Measurements from ENCODE around the gene MVD. TPM values are rescaled to one million over a fixed set of nuclear protein-coding genes. Genes with fewer than 3 reads are reported as not detected.

MVD gene
- total RNA-seq, 4 donors from 2014 or later: 52.7 to 134 (median 71.4) TPM

GRCh38 chr16:88680554-88681083, 17.7 kb upstream of the MVD start:
- Histone ChIP-seq H3K36me3 (no peaks in the 10 kb centered on the region), H3K27me3 (peaks cover 5 to 86% (median 8%) of the 10 kb centered on the region in 4 donors), H3K27ac (no peak overlapping the region), H3K9me3 (no peaks in the 10 kb centered on the region), H3K4me1 (peaks cover 7 to 31% (median 13%) of the 10 kb centered on the region in 3 donors), H3K4me3 (no peak overlapping the region)
- intact Hi-C loops (cut with DNase I): no loop called here
- DNase-seq: no peak
- no peak for TF ChIP-seq CTCF (IDR thresholded peaks at IDR 0.05)
- no peak for TF ChIP-seq POLR2A (IDR thresholded peaks at IDR 0.05)
- 65 to 78% methylated on average over 3 to 5 of the region's 5 CpGs for WGBS, 2 donors

GRCh38 chr16:88678224-88678979, 15.5 kb upstream of the MVD start:
- peaks cover 0 to 64% (median 0%) of the 10 kb centered on the region in 4 donors for H3K27me3 ChIP-seq
- no peak for TF ChIP-seq POLR2A (IDR thresholded peaks at IDR 0.05)
- no peak for TF ChIP-seq CTCF (IDR thresholded peaks at IDR 0.05)
- H3K27ac ChIP-seq: no peak overlapping the region
- peaks cover 0 to 5% (median 0%) of the 10 kb centered on the region in 3 donors for H3K36me3 ChIP-seq
- 65 to 75% methylated on average over 2 of the region's 32 CpGs for WGBS, 2 donors
- intact Hi-C loops (cut with DNase I): no loop called here
- peaks cover 0 to 18% (median 3%) of the 10 kb centered on the region in 3 donors for H3K4me1 ChIP-seq
- DNase-seq: no peak
- no peaks in the 10 kb centered on the region for H3K9me3 ChIP-seq
- no peak overlapping the region for H3K4me3 ChIP-seq

- 68 to 69% methylated on average over 2 to 3 of the region's 13 CpGs for WGBS, 2 donors
- Histone ChIP-seq H3K4me1 (peaks cover 0 to 18% (median 3%) of the 10 kb centered on the region in 3 donors), H3K36me3 (peaks cover 0 to 5% (median 0%) of the 10 kb centered on the region in 3 donors), H3K27me3 (peaks cover 0 to 57% (median 0%) of the 10 kb centered on the region in 4 donors), H3K9me3 (no peaks in the 10 kb centered on the region), H3K27ac (no peak overlapping the region), H3K4me3 (no peak overlapping the region)
- intact Hi-C loops (cut with DNase I): no loop called here
- no peak for TF ChIP-seq POLR2A (IDR thresholded peaks at IDR 0.05)
- no peak for TF ChIP-seq CTCF (IDR thresholded peaks at IDR 0.05)
- DNase-seq: no peak
Observed at GRCh38 chr16:88677721-88678120, 14.8 kb upstream of the MVD start.

- H3K27me3 ChIP-seq: peaks cover 0 to 48% (median 0%) of the 10 kb centered on the region in 4 donors
- intact Hi-C loops (cut with DNase I): no loop called here
- H3K27ac ChIP-seq: no peak overlapping the region
- H3K9me3 ChIP-seq: no peaks in the 10 kb centered on the region
- no peak overlapping the region for H3K4me3 ChIP-seq
- TF ChIP-seq POLR2A (IDR thresholded peaks at IDR 0.05) (no peak), CTCF (IDR thresholded peaks at IDR 0.05) (no peak)
- WGBS, 2 donors: 59 to 61% methylated on average over 4 to 6 of the region's 22 CpGs
- peaks cover 0 to 12% (median 3%) of the 10 kb centered on the region in 3 donors for H3K4me1 ChIP-seq
- peaks cover 0 to 5% (median 0%) of the 10 kb centered on the region in 3 donors for H3K36me3 ChIP-seq
- no peak for DNase-seq
Observed at GRCh38 chr16:88676502-88677242, 13.8 kb upstream of the MVD start.

Measured in esophagus squamous epithelium (tissue), 5 donors.